ENCODE measurements around the gene DFFA.

DNA sequence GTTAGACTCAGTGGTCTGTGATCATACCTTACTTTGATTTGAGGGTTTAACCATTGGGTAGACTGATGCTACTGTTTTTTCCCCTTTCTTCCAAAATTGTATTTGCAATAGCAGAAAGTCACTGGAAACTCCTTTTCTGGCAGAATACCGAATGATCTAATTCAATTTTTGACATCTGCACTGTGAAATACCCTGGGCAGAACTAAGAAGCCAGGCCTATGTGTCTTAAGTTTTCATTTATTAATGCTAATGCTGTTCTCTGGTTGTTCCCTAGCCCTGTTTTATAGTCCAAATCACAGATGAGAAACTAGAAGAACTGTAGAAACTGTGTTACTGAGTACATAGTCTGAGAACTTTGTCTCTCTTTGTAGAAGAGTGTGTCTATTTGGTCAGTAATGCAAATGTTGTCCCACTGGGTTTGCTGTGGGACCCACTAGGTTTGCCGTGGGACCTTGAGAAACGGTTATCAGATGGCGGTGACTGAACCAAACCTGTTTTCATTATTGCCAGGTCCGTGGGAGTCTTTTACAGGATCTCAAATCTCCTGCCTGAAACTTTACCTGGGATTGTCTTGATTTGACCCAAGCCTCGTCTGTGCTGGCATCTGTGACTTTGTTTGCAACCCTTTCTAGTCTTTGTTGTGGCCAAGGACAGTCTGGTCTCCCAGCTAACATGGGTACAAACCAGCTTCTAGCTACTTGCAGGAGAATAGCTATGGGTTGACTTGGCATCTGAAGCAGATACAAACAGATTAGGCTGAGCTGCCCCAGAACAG lies 43.8 kb upstream of the DFFA start:
- TF ChIP-seq, protein P1, sequence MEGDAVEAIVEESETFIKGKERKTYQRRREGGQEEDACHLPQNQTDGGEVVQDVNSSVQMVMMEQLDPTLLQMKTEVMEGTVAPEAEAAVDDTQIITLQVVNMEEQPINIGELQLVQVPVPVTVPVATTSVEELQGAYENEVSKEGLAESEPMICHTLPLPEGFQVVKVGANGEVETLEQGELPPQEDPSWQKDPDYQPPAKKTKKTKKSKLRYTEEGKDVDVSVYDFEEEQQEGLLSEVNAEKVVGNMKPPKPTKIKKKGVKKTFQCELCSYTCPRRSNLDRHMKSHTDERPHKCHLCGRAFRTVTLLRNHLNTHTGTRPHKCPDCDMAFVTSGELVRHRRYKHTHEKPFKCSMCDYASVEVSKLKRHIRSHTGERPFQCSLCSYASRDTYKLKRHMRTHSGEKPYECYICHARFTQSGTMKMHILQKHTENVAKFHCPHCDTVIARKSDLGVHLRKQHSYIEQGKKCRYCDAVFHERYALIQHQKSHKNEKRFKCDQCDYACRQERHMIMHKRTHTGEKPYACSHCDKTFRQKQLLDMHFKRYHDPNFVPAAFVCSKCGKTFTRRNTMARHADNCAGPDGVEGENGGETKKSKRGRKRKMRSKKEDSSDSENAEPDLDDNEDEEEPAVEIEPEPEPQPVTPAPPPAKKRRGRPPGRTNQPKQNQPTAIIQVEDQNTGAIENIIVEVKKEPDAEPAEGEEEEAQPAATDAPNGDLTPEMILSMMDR (IDR thresholded peaks at IDR 0.05), result no peak
- no peak for TF ChIP-seq POLR2A (IDR thresholded peaks at IDR 0.05)
